ENCODE measurements around the gene PLVAP.

- no peak for TF ChIP-seq CTCF (IDR thresholded peaks at IDR 0.05)
- TF ChIP-seq POLR2A (IDR thresholded peaks at IDR 0.05) = no peak
Measured at GRCh38 chr19:17404015-17404414, 26.9 kb upstream of the PLVAP start.

Data from vagina (tissue), 2 donors.